C4-2B (cell line): Measurements from ENCODE around the gene KANSL2.
"Not testable (repeated sequence)": the region's sequence is repeated elsewhere in the genome, so short reads cannot be mapped to it uniquely, and the experiment has no call there.

Source experiments
- CTCF ChIP-seq: fragments of 450-650 bp; conservative IDR thresholded peaks from 2 replicates; pipeline ENCODE4 v1.5.1; 2017; ENCODE audit warnings: mild to moderate bottlenecking
- ZFX ChIP-seq: fragments of 450-650 bp; IDR thresholded peaks from 2 replicates; pipeline ENCODE4 v1.6.1; 2017

DNA sequence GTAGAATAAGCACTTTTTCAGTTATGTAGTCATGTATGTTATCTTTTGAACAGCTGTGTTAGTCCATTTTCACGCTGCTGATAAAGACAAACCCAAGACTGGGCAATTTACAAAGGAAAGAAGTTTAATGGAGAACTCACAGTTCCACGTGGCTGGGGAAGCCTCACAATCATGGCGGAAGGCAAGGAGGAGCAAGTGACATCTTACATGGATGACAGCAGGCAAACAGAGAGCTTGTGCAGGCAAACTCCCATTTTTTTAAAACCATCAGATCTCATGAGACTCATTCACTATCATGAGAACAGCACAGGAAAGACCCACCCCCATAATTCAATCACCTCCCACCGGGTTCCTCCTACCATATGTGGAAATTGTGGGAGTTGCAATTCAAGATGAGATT, 37.0 kb upstream of the KANSL2 start:
- TF ChIP-seq CTCF, ZFX: not testable (repeated sequence)
